MG63 (cell line): ENCODE data around the gene PKIG. TPM values are rescaled to one million over a fixed set of nuclear protein-coding genes. Genes with fewer than 3 reads are reported as not detected.

Experiments used
- DNase-seq: peaks from one replicate; pipeline ENCODE4 v3.0.0-alpha.2; 2020
- H3K27me3 ChIP-seq: fragments of 250-450 bp; sonication (Bioruptor Pico); 2 replicates; pipeline ENCODE4 v1.5.1; 2020; ENCODE audit warnings: mild to moderate bottlenecking, moderate library complexity
- H3K36me3 ChIP-seq: fragments of 250-450 bp; sonication (Bioruptor Pico); 2 replicates; pipeline ENCODE4 v1.5.1; 2020; ENCODE audit warnings: mild to moderate bottlenecking, moderate library complexity
- H3K4me3 ChIP-seq: fragments of 250-450 bp; sonication (Bioruptor Pico); 2 replicates; pipeline ENCODE4 v1.5.1; 2020; ENCODE audit warnings: mild to moderate bottlenecking, moderate library complexity
- H3K9me3 ChIP-seq: fragments of 250-450 bp; sonication (Bioruptor Pico); 2 replicates; pipeline ENCODE4 v1.5.1; 2020; ENCODE audit warnings: mild to moderate bottlenecking, moderate library complexity
- total RNA-seq: library from RNA; depleted of rRNA; stranded (reverse); fragments of >200 nt; shearing (Covaris generic); gene quantifications from 2 replicates; pipeline ENCODE4 v1.2.3, GENCODE V29; 2014; ENCODE audit warnings: low replicate concordance; rRNA removed

PKIG gene
- total RNA-seq = 73.0 and 79.2 TPM in 2 replicates

- peak; percentile 76 for DNase-seq
- Histone ChIP-seq H3K9me3 (no peaks in the 10 kb centered on the region; the same call in 1 of the 2 replicates), H3K36me3 (no peaks in the 10 kb centered on the region), H3K4me3 (peak within 1 kb of the TSS; percentile 47), H3K27me3 (no peaks in the 10 kb centered on the region)
Measured at GRCh38 chr20:44582311-44583025, at the start of gene PKIG. PKIG (plus strand) TSS chr20:44582579; CDS start chr20:44614557, 31,978 bp downstream.

- Histone ChIP-seq H3K27me3 (no peaks in the 10 kb centered on the region), H3K9me3 (peaks cover 12% of the 10 kb centered on the region), H3K36me3 (no peaks in the 10 kb centered on the region), H3K4me3 (peak overlapping the region; percentile 66)
- DNase-seq = no peak
Measured at GRCh38 chr20:44532981-44533331, 49.4 kb upstream of the PKIG start.

GRCh38 chr20:44533928-44534327 lies 48.5 kb upstream of the PKIG start:
- DNase-seq = no peak
- Histone ChIP-seq H3K4me3 (no peak overlapping the region), H3K9me3 (peaks cover 5% of the 10 kb centered on the region), H3K27me3 (no peaks in the 10 kb centered on the region), H3K36me3 (no peaks in the 10 kb centered on the region; the same call in 1 of the 2 replicates)

- DNase-seq = no peak
- H3K9me3 ChIP-seq = no peaks in the 10 kb centered on the region
- H3K36me3 ChIP-seq = no peaks in the 10 kb centered on the region; the same call in 1 of the 2 replicates
- no peak overlapping the region for H3K4me3 ChIP-seq
- no peaks in the 10 kb centered on the region for H3K27me3 ChIP-seq
Measured at GRCh38 chr20:44536175-44536574, 46.2 kb upstream of the PKIG start.

GRCh38 chr20:44537993-44538392 lies 44.4 kb upstream of the PKIG start:
- Histone ChIP-seq H3K36me3 (no peaks in the 10 kb centered on the region; the same call in 1 of the 2 replicates), H3K9me3 (no peaks in the 10 kb centered on the region), H3K27me3 (no peaks in the 10 kb centered on the region), H3K4me3 (no peak overlapping the region)
- DNase-seq = no peak

- DNase-seq = peak; percentile 66
- Histone ChIP-seq H3K4me3 (no peak overlapping the region), H3K9me3 (no peaks in the 10 kb centered on the region), H3K36me3 (no peaks in the 10 kb centered on the region; the same call in 1 of the 2 replicates), H3K27me3 (no peaks in the 10 kb centered on the region)
Measured at GRCh38 chr20:44540834-44541233, 41.5 kb upstream of the PKIG start.

- no peak for DNase-seq
- Histone ChIP-seq H3K4me3 (no peak overlapping the region), H3K9me3 (no peaks in the 10 kb centered on the region)
Measured at GRCh38 chr20:44541992-44542391, 40.4 kb upstream of the PKIG start.

GRCh38 chr20:44542890-44543289 lies 39.5 kb upstream of the PKIG start:
- no peaks in the 10 kb centered on the region for H3K27me3 ChIP-seq
- H3K36me3 ChIP-seq = no peaks in the 10 kb centered on the region; the same call in 1 of the 2 replicates
- no peak for DNase-seq
- H3K4me3 ChIP-seq = no peak overlapping the region
- H3K9me3 ChIP-seq = no peaks in the 10 kb centered on the region

More at GRCh38 chr20:44541992-44542391, 40.4 kb upstream of the PKIG start:
- no peaks in the 10 kb centered on the region; the same call in 1 of the 2 replicates for H3K36me3 ChIP-seq
- no peaks in the 10 kb centered on the region for H3K27me3 ChIP-seq

GRCh38 chr20:44543358-44543757 lies 39.0 kb upstream of the PKIG start:
- Histone ChIP-seq H3K36me3 (no peaks in the 10 kb centered on the region; the same call in 1 of the 2 replicates), H3K4me3 (no peak overlapping the region), H3K27me3 (no peaks in the 10 kb centered on the region), H3K9me3 (no peaks in the 10 kb centered on the region)
- DNase-seq = no peak

GRCh38 chr20:44544263-44544662 lies 38.1 kb upstream of the PKIG start:
- Histone ChIP-seq H3K27me3 (no peaks in the 10 kb centered on the region), H3K36me3 (no peaks in the 10 kb centered on the region), H3K4me3 (no peak overlapping the region), H3K9me3 (no peaks in the 10 kb centered on the region)
- DNase-seq = no peak

- Histone ChIP-seq H3K27me3 (no peaks in the 10 kb centered on the region), H3K9me3 (no peaks in the 10 kb centered on the region), H3K36me3 (no peaks in the 10 kb centered on the region), H3K4me3 (no peak overlapping the region)
- no peak for DNase-seq
Measured at GRCh38 chr20:44547419-44547818, 35.0 kb upstream of the PKIG start.

GRCh38 chr20:44549123-44549522 lies 33.3 kb upstream of the PKIG start:
- no peaks in the 10 kb centered on the region for H3K27me3 ChIP-seq
- H3K36me3 ChIP-seq = no peaks in the 10 kb centered on the region
- no peak for DNase-seq
- no peak overlapping the region for H3K4me3 ChIP-seq
- H3K9me3 ChIP-seq = no peaks in the 10 kb centered on the region

- no peaks in the 10 kb centered on the region for H3K9me3 ChIP-seq
- no peak overlapping the region for H3K4me3 ChIP-seq
- no peaks in the 10 kb centered on the region for H3K27me3 ChIP-seq
- DNase-seq = no peak
- H3K36me3 ChIP-seq = no peaks in the 10 kb centered on the region
Measured at GRCh38 chr20:44552050-44552449, 30.3 kb upstream of the PKIG start.

GRCh38 chr20:44552568-44552949 lies 29.8 kb upstream of the PKIG start:
- Histone ChIP-seq H3K9me3 (no peaks in the 10 kb centered on the region), H3K27me3 (no peaks in the 10 kb centered on the region), H3K4me3 (no peak overlapping the region), H3K36me3 (no peaks in the 10 kb centered on the region)
- peak; percentile 12 for DNase-seq

GRCh38 chr20:44552950-44553908 lies 29.1 kb upstream of the PKIG start:
- no peak for DNase-seq
- Histone ChIP-seq H3K36me3 (no peaks in the 10 kb centered on the region), H3K9me3 (no peaks in the 10 kb centered on the region), H3K27me3 (no peaks in the 10 kb centered on the region), H3K4me3 (no peak overlapping the region)

GRCh38 chr20:44559302-44559701 lies 23.1 kb upstream of the PKIG start:
- Histone ChIP-seq H3K36me3 (no peaks in the 10 kb centered on the region), H3K9me3 (no peaks in the 10 kb centered on the region), H3K27me3 (no peaks in the 10 kb centered on the region), H3K4me3 (no peak overlapping the region)
- DNase-seq = no peak

- Histone ChIP-seq H3K27me3 (no peaks in the 10 kb centered on the region), H3K4me3 (no peak overlapping the region), H3K9me3 (no peaks in the 10 kb centered on the region), H3K36me3 (no peaks in the 10 kb centered on the region)
- DNase-seq = no peak
Measured at GRCh38 chr20:44560229-44560628, 22.1 kb upstream of the PKIG start.
